Thymus (tissue), 14 donors: ENCODE results near the gene DDI2. TPM values are rescaled to one million over a fixed set of nuclear protein-coding genes. Genes with fewer than 3 reads are reported as not detected.

Experiments used
- DNase-seq, 9 donors: peaks; one replicate each; pipeline ENCODE4 v3.0.0-alpha.2; 2013; ENCODE audit warnings: low spot score in 9 of 9, low read depth in 6 of 9, missing footprints in 1 of 9
- H3K27ac ChIP-seq, 2 donors: one replicate each; pipeline ENCODE4 v1.5.1; 2013; ENCODE audit warnings: control low read depth in 1 of 2, low read depth in 1 of 2, low read length in 1 of 2, mild to moderate bottlenecking in 1 of 2, moderate library complexity in 1 of 2
- H3K27me3 ChIP-seq, 2 donors: one replicate each; pipeline ENCODE4 v1.5.1; 2013; ENCODE audit warnings: low read length in 1 of 2; ENCODE audit not compliant: control insufficient read depth in 2 of 2, insufficient read depth in 1 of 2
- H3K36me3 ChIP-seq, 2 donors: one replicate each; pipeline ENCODE4 v1.5.1; 2013; ENCODE audit warnings: low read length in 1 of 2, mild to moderate bottlenecking in 1 of 2, moderate library complexity in 1 of 2; ENCODE audit not compliant: control insufficient read depth in 2 of 2, insufficient read depth in 2 of 2
- H3K4me1 ChIP-seq, 2 donors: one replicate each; pipeline ENCODE4 v1.5.1; 2013; ENCODE audit warnings: low read length in 2 of 2; ENCODE audit not compliant: control insufficient read depth in 2 of 2, insufficient read depth in 2 of 2
- H3K4me3 ChIP-seq, 2 donors: one replicate each; pipeline ENCODE4 v1.5.1; 2013; ENCODE audit warnings: low read length in 2 of 2, control low read depth in 1 of 2, mild to moderate bottlenecking in 1 of 2
- H3K9me3 ChIP-seq, 2 donors: one replicate each; pipeline ENCODE4 v1.5.1; 2013; ENCODE audit warnings: low read length in 1 of 2, mild to moderate bottlenecking in 1 of 2; ENCODE audit not compliant: control insufficient read depth in 2 of 2, insufficient read depth in 1 of 2
- WGBS: extraction: QIAGEN DNeasy Blood & Tissue Kit; methylation state at CpG from one replicate; pipeline ENCODE4 v1.1.7; 2013; 5-methylcytosine and 5-hydroxymethylcytosine counted together
- long read RNA-seq, 10 donors: transcript quantifications; one replicate each; lab custom pipeline, GENCODE V29; 2026
- polyA plus RNA-seq: library from polyadenylated mRNA; stranded (reverse); fragments of 200-250 nt; gene quantifications from one replicate; pipeline ENCODE4 v1.2.3, GENCODE V29; 2013
- total RNA-seq: library from RNA; stranded (reverse); fragments of 120-200 nt; gene quantifications from one replicate; pipeline ENCODE4 v1.2.4, GENCODE V29; 2013
- donor health status: healthy.

Gene DDI2
- 7.4 TPM for total RNA-seq
- polyA plus RNA-seq = 10.5 TPM
- long read RNA-seq, donor 1, full-length matches to known transcripts = 1 of 1 reads
- long read RNA-seq, donor 1, partial matches to known transcripts = 0 of 1 reads
- long read RNA-seq, donor 1, other reads (novel, unspliced or antisense) = 0 of 1 reads
- long read RNA-seq, donor 2, full-length matches to known transcripts = 6 of 6 reads
- long read RNA-seq, donor 2, partial matches to known transcripts = 0 of 6 reads
- long read RNA-seq, donor 2, other reads (novel, unspliced or antisense) = 0 of 6 reads
- long read RNA-seq, donor 3, partial matches to known transcripts = 6 of 6 reads
- long read RNA-seq, donor 3, other reads (novel, unspliced or antisense) = 0 of 6 reads
- long read RNA-seq, donor 4, full-length matches to known transcripts = 2 of 2 reads
- long read RNA-seq, donor 4, partial matches to known transcripts = 0 of 2 reads
- long read RNA-seq, donor 4, other reads (novel, unspliced or antisense) = 0 of 2 reads
- long read RNA-seq, donor 5, full-length matches to known transcripts = 3 of 3 reads
- long read RNA-seq, donor 5, partial matches to known transcripts = 0 of 3 reads
- long read RNA-seq, donor 5, other reads (novel, unspliced or antisense) = 0 of 3 reads
- long read RNA-seq, donor 6, full-length matches to known transcripts = 3 of 3 reads
- long read RNA-seq, donor 6, partial matches to known transcripts = 0 of 3 reads
- long read RNA-seq, donor 6, other reads (novel, unspliced or antisense) = 0 of 3 reads
- long read RNA-seq, donor 7, full-length matches to known transcripts = 3 of 3 reads
- long read RNA-seq, donor 7, partial matches to known transcripts = 0 of 3 reads
- long read RNA-seq, donor 7, other reads (novel, unspliced or antisense) = 0 of 3 reads
- long read RNA-seq, donor 8 = 0 reads
- long read RNA-seq, donor 9, full-length matches to known transcripts = 2 of 2 reads
- long read RNA-seq, donor 9, partial matches to known transcripts = 0 of 2 reads
- long read RNA-seq, donor 9, other reads (novel, unspliced or antisense) = 0 of 2 reads
- long read RNA-seq, donor 10, full-length matches to known transcripts = 3 of 3 reads
- long read RNA-seq, donor 10, partial matches to known transcripts = 0 of 3 reads
- long read RNA-seq, donor 10, other reads (novel, unspliced or antisense) = 0 of 3 reads

GRCh38 chr1:15617173-15618076, at the start of gene DDI2:
Gene DDI2 (plus strand): TSS chr1:15617458. CDS start chr1:15617671, 213 bp downstream.
- Histone ChIP-seq H3K4me3 (peak within 1 kb of the TSS; percentile 94 to 95), H3K4me1 (peaks cover 7 to 10% of the 10 kb centered on the region in 2 donors), H3K27ac (peak within 1 kb of the TSS; percentile 79 to 96), H3K36me3 (no peaks in the 10 kb centered on the region), H3K27me3 (no peaks in the 10 kb centered on the region), H3K9me3 (no peaks in the 10 kb centered on the region)
- DNase-seq = peak; percentile 63 to 93 (median 82)
- WGBS = under 1% methylated on average over 86 of the region's 86 CpGs

- Histone ChIP-seq H3K4me3 (no peak overlapping the region), H3K27me3 (no peaks in the 10 kb centered on the region), H3K27ac (no peak overlapping the region), H3K9me3 (no peaks in the 10 kb centered on the region), H3K4me1 (no peaks in the 10 kb centered on the region), H3K36me3 (peaks cover 37 to 59% of the 10 kb centered on the region in 2 donors)
- WGBS = 98% methylated on average over 18 of the region's 18 CpGs
- DNase-seq = no peak
Observed at GRCh38 chr1:15568387-15569073, 48.7 kb upstream of the DDI2 start.

DNA sequence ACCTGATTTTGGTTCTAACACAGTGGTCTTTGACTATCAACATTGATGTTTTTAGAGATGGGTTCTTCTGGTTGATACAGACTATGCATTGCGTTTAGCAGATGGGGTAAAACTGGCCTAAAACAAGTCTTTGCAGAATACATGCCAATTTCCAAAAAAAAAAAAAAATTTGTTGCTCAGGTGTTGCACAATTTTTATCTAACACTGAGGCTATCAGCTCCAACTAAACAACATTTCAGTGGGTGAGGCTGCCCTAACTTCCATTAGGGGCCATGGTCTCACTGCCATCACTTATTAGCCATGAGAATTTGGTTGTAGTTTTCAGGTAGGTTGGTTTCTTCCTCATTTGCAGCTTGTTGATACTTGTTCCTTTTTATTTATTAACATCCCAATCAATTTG, 46.4 kb upstream of the DDI2 start:
- H3K27ac ChIP-seq = no peak overlapping the region
- 98% methylated on average over 1 of the region's 1 CpG for WGBS
- peaks cover 22 to 42% of the 10 kb centered on the region in 2 donors for H3K36me3 ChIP-seq
- no peaks in the 10 kb centered on the region for H3K4me1 ChIP-seq
- no peaks in the 10 kb centered on the region for H3K27me3 ChIP-seq
- no peaks in the 10 kb centered on the region for H3K9me3 ChIP-seq
- DNase-seq = no peak
- H3K4me3 ChIP-seq = no peak overlapping the region

DNA sequence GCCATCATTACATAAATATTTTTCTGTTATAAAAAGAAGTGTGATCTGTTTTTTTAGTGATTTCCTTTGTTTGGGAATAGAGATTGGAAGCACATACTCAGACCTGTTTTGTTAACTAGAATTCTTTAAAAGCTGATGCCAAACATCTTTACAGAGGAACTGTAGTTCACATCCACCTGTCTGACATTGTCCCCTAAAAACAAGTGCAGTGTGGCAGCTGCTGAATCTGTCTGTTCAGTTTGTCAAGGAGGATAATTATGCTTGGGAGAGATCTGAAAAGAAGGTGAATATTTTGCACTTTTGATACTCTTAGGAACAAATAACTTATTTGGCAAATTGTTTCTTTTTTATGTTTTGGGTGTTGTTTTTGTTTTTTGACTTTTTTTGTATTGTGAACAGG, 46.0 kb upstream of the DDI2 start:
- DNase-seq = no peak
- Histone ChIP-seq H3K4me3 (no peak overlapping the region), H3K27ac (no peak overlapping the region), H3K9me3 (no peaks in the 10 kb centered on the region), H3K36me3 (peaks cover 18 to 38% of the 10 kb centered on the region in 2 donors), H3K27me3 (no peaks in the 10 kb centered on the region), H3K4me1 (no peaks in the 10 kb centered on the region)

DNA sequence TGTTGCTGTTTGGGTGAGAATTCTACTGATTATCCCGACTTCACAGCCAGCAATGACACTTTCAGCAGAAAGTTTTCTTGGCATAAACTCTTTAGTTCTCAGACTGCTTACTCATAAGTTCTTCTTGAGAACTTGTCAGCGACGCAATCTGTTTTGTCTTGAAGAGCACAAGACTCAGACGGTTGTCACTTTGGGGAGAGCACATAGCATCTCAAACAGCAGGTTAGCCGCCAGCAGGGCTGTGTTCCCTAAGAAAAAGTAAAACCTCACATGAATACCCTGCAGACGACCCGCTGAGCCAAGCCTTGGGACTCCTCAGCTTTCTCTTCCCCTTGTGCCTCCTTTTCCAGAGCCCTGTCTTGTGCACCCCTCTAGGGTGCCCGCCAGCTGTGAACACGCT, 43.8 kb upstream of the DDI2 start:
- peaks cover under 1 to 18% of the 10 kb centered on the region in 2 donors for H3K36me3 ChIP-seq
- no peak overlapping the region for H3K4me3 ChIP-seq
- no peaks in the 10 kb centered on the region for H3K9me3 ChIP-seq
- no peaks in the 10 kb centered on the region for H3K27me3 ChIP-seq
- WGBS = 94% methylated on average over 9 of the region's 9 CpGs
- peaks cover under 1 to 3% of the 10 kb centered on the region in 2 donors for H3K4me1 ChIP-seq
- peak overlapping the region in 1 of 2 donors; percentile 25 for H3K27ac ChIP-seq
- DNase-seq = no peak

- Histone ChIP-seq H3K36me3 (peaks cover 0 to 10% of the 10 kb centered on the region in 2 donors), H3K9me3 (no peaks in the 10 kb centered on the region), H3K4me3 (no peak overlapping the region), H3K4me1 (peaks cover 8 to 13% of the 10 kb centered on the region in 2 donors), H3K27ac (no peak overlapping the region), H3K27me3 (no peaks in the 10 kb centered on the region)
- DNase-seq = no peak
- WGBS = 98% methylated on average over 6 of the region's 6 CpGs
Observed at GRCh38 chr1:15574741-15575140, 42.5 kb upstream of the DDI2 start.

- Histone ChIP-seq H3K4me3 (no peak overlapping the region), H3K36me3 (peaks cover 0 to 7% of the 10 kb centered on the region in 2 donors), H3K9me3 (no peaks in the 10 kb centered on the region), H3K4me1 (peaks cover 10 to 17% of the 10 kb centered on the region in 2 donors), H3K27me3 (no peaks in the 10 kb centered on the region), H3K27ac (no peak overlapping the region)
- DNase-seq = no peak
- WGBS = 98% methylated on average over 7 of the region's 7 CpGs
Observed at GRCh38 chr1:15575549-15576150, 41.6 kb upstream of the DDI2 start.
